ENCODE data around the gene RHOBTB1.

GRCh38 chr10:60973086-60973485 is 29.1 kb upstream of the RHOBTB1 start:
- TF ChIP-seq, protein P1, sequence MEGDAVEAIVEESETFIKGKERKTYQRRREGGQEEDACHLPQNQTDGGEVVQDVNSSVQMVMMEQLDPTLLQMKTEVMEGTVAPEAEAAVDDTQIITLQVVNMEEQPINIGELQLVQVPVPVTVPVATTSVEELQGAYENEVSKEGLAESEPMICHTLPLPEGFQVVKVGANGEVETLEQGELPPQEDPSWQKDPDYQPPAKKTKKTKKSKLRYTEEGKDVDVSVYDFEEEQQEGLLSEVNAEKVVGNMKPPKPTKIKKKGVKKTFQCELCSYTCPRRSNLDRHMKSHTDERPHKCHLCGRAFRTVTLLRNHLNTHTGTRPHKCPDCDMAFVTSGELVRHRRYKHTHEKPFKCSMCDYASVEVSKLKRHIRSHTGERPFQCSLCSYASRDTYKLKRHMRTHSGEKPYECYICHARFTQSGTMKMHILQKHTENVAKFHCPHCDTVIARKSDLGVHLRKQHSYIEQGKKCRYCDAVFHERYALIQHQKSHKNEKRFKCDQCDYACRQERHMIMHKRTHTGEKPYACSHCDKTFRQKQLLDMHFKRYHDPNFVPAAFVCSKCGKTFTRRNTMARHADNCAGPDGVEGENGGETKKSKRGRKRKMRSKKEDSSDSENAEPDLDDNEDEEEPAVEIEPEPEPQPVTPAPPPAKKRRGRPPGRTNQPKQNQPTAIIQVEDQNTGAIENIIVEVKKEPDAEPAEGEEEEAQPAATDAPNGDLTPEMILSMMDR (IDR thresholded peaks at IDR 0.05; ENCODE audit: low read depth, low read length, poor library complexity, severe bottlenecking), result no peak
- no peak for TF ChIP-seq EZH2phosphoT487 (IDR thresholded peaks at IDR 0.05; ENCODE audit: borderline replicate concordance, low read length)

Data from DOHH2 (cell line).